ENCODE data around the gene NCAM2.

- TF ChIP-seq CTCF (IDR thresholded peaks at IDR 0.05) (no peak), POLR2A (IDR thresholded peaks at IDR 0.05; ENCODE audit: low read depth) (no peak), EP300 (IDR thresholded peaks at IDR 0.05) (no peak), POLR2AphosphoS5 (IDR thresholded peaks at IDR 0.05) (no peak)
Observed at GRCh38 chr21:21205604-21206003, 207.4 kb downstream of the NCAM2 start.

Data from esophagus muscularis mucosa (tissue), 4 donors.